NCI-H82 treated with DMSO at 0.1 percent for 48 hours (cell line): ENCODE measurements around the gene TFPI2.
A peak's percentile ranks its signal among the peaks of the same experiment; 100 is the strongest.

Experiments used
- DNase-seq: peaks from one replicate; lab custom pipeline; 2025; ENCODE audit not compliant: unreplicated experiment; lab: John Stamatoyannopoulos, UW

Gene TFPI2

GRCh38 chr7:93910076-93910994, 19.8 kb upstream of the TFPI2 start:
- DNase-seq = no peak

- peak; percentile 87 for DNase-seq
Measured at GRCh38 chr7:93906267-93906666, 15.7 kb upstream of the TFPI2 start, which contains the start of gene GNGT1. Gene GNGT1 (plus strand): TSS chr7:93906567. CDS start chr7:93906747, 180 bp downstream.

GRCh38 chr7:93902777-93903423, 12.3 kb upstream of the TFPI2 start:
- DNase-seq = peak; percentile 32

- no peak for DNase-seq
Measured at GRCh38 chr7:93897680-93898079, 7.1 kb upstream of the TFPI2 start.

GRCh38 chr7:93895859-93896600, 5.5 kb upstream of the TFPI2 start:
- peak; percentile 89 for DNase-seq

- DNase-seq = peak; percentile 96
Measured at GRCh38 chr7:93894966-93895640, 4.5 kb upstream of the TFPI2 start.

- no peak for DNase-seq
Measured at GRCh38 chr7:93894426-93894825, 3.9 kb upstream of the TFPI2 start.

GRCh38 chr7:93890041-93890463, 501 bp downstream of the TFPI2 start:
- no peak for DNase-seq

GRCh38 chr7:93889261-93889660, 1.3 kb downstream of the TFPI2 start:
- no peak for DNase-seq

- DNase-seq = no peak
Measured at GRCh38 chr7:93884541-93884940, 6.0 kb downstream of the TFPI2 start.

GRCh38 chr7:93883917-93884345, 6.6 kb downstream of the TFPI2 start:
- no peak for DNase-seq

- DNase-seq = no peak
Measured at GRCh38 chr7:93883078-93883916, 7.3 kb downstream of the TFPI2 start.

- no peak for DNase-seq
Measured at GRCh38 chr7:93882468-93882867, 8.1 kb downstream of the TFPI2 start.

GRCh38 chr7:93879356-93879755, 11.2 kb downstream of the TFPI2 start:
- no peak for DNase-seq

- DNase-seq = no peak
Measured at GRCh38 chr7:93877742-93878141, 12.8 kb downstream of the TFPI2 start.

- no peak for DNase-seq
Measured at GRCh38 chr7:93873998-93874574, 16.5 kb downstream of the TFPI2 start.

GRCh38 chr7:93866886-93867285, 23.7 kb downstream of the TFPI2 start:
- DNase-seq = no peak

GRCh38 chr7:93862651-93863050, 27.9 kb downstream of the TFPI2 start:
- no peak for DNase-seq

- DNase-seq = no peak
Measured at GRCh38 chr7:93861325-93861949, 29.1 kb downstream of the TFPI2 start.
